PFSK-1 (cell line): ENCODE results near the gene FBXO15.

Source experiments
- FOXP2 ChIP-seq: optimal IDR thresholded peaks from 2 replicates; pipeline ENCODE3; 2011; ENCODE audit warnings: borderline replicate concordance, control low read depth, inconsistent platforms; ENCODE audit not compliant: insufficient read depth; ENCODE audit errors: extremely low read length, extremely low read depth
- POLR2AphosphoS5 ChIP-seq: IDR thresholded peaks from 2 replicates; pipeline ENCODE4 v1.6.1; 2012; ENCODE audit warnings: low read depth, mild to moderate bottlenecking, control low read depth, low read length, moderate library complexity
- REST ChIP-seq, 2 experiments: IDR thresholded peaks; 2 replicates each; pipeline versions ENCODE4 v1.6.1 to v1.8.0; 2011 to 2012; ENCODE audit warnings: low read depth in 2 of 2, low read length in 2 of 2, control low read depth in 1 of 2, inconsistent platforms in 1 of 2, mild to moderate bottlenecking in 1 of 2, moderate library complexity in 1 of 2; ENCODE audit not compliant: insufficient read depth in 1 of 2
- SIN3A ChIP-seq: IDR thresholded peaks from 2 replicates; pipeline ENCODE4 v1.6.1; 2012; ENCODE audit warnings: mild to moderate bottlenecking, low read length, moderate library complexity, borderline replicate concordance; ENCODE audit not compliant: insufficient read depth
- TAF1 ChIP-seq: IDR thresholded peaks from 2 replicates; pipeline ENCODE4 v1.6.1; 2012; ENCODE audit warnings: low read length, control low read depth, borderline replicate concordance; ENCODE audit not compliant: insufficient read depth

The FBXO15 gene

GRCh38 chr18:74078257-74078656 is 69.4 kb downstream of the FBXO15 start:
- TF ChIP-seq TAF1 (no peak), REST (IDR thresholded peaks at IDR 0.05; ENCODE audit: insufficient read depth in 1 of 2, low read depth in 2 of 2, low read length in 2 of 2) (no peak), POLR2AphosphoS5 (no peak), FOXP2 (no peak), SIN3A (no peak)

GRCh38 chr18:74074668-74075564 is 72.7 kb downstream of the FBXO15 start:
- TF ChIP-seq REST (IDR thresholded peaks at IDR 0.05; ENCODE audit: insufficient read depth in 1 of 2, low read depth in 2 of 2, low read length in 2 of 2) (no peak), TAF1 (no peak), POLR2AphosphoS5 (no peak), FOXP2 (no peak), SIN3A (no peak)

GRCh38 chr18:74073957-74074667 is 73.5 kb downstream of the FBXO15 start:
- no peak for TF ChIP-seq POLR2AphosphoS5
- no peak for TF ChIP-seq SIN3A
- TF ChIP-seq TAF1 = no peak
- no peak for TF ChIP-seq REST (IDR thresholded peaks at IDR 0.05; ENCODE audit: insufficient read depth in 1 of 2, low read depth in 2 of 2, low read length in 2 of 2)
- TF ChIP-seq FOXP2 = no peak

- TF ChIP-seq POLR2AphosphoS5 (no peak), REST (IDR thresholded peaks at IDR 0.05; ENCODE audit: insufficient read depth in 1 of 2, low read depth in 2 of 2, low read length in 2 of 2) (no peak), FOXP2 (no peak), SIN3A (no peak), TAF1 (no peak)
Observed at GRCh38 chr18:74069178-74070050, 78.2 kb downstream of the FBXO15 start.
